Pancreas (tissue), 10 donors: ENCODE results near the gene DOK7. TPM values are rescaled to one million over a fixed set of nuclear protein-coding genes. Genes with fewer than 3 reads are reported as not detected.
A peak's percentile ranks its signal among the peaks of the same experiment; 100 is the strongest.

Experiments
- ATAC-seq, 4 donors: fragments of 200-7000 bp; cut with Tn5 transposase; one replicate each; pipeline versions ENCODE4 v1.8.0 to v1.9.1; 2020; ENCODE audit warnings: mild to moderate bottlenecking in 4 of 4, moderate library complexity in 4 of 4
- DNase-seq, 6 donors: peaks; one replicate each; pipeline ENCODE4 v3.0.0-alpha.2; 2020
- FAIRE-seq: peaks from 2 replicates; lab custom pipeline; 2012; peaks lifted over from hg19 to GRCh38; lab: Jason Lieb, UNC
- H3K27ac ChIP-seq, 4 donors: fragments of 200-600 bp; sonication (generic); 1 replicate in 3 of 4; 2 replicates in 1 of 4; pipeline versions ENCODE4 v1.5.0 to v1.8.0; 2020
- H3K27me3 ChIP-seq, 4 donors: fragments of 200-600 bp; one replicate each; pipeline ENCODE4 v1.8.0; 2021
- H3K36me3 ChIP-seq, 3 donors: fragments of 200-600 bp; sonication (generic) in 1 of 3; one replicate each; pipeline versions ENCODE4 v1.5.0 to v1.8.0; 2020 to 2021
- H3K4me1 ChIP-seq, 3 donors: fragments of 200-600 bp; one replicate each; pipeline ENCODE4 v1.8.0; 2021
- H3K4me3 ChIP-seq, 4 donors: fragments of 200-600 bp; sonication (generic) in 2 of 4; one replicate each; pipeline versions ENCODE4 v1.5.0 to v1.8.0; 2020 to 2021
- H3K9me3 ChIP-seq, 4 donors: fragments of 200-600 bp; one replicate each; pipeline ENCODE4 v1.8.0; 2021
- WGBS, 2 donors: extraction: QIAGEN DNeasy Blood & Tissue Kit; methylation state at CpG; one replicate each; pipeline ENCODE4 v1.1.7; 2013; 5-methylcytosine and 5-hydroxymethylcytosine counted together
- intact Hi-C, 3 donors: fragments of 100-400 bp; cut with DNase I; formaldehyde crosslinking; loops; one replicate each; pipeline versions ENCODE4 v1.11.1 to v1.14.2; 2022
- polyA plus RNA-seq, 2 donors: library from polyadenylated mRNA; stranded (reverse); fragments of 200-250 nt; gene quantifications; one replicate each; pipeline ENCODE4 v1.2.3, GENCODE V29; 2013
- total RNA-seq, 6 donors: library from RNA; stranded (reverse); fragmentation: NEBNext Ultra II Directional in 4 of 6; extraction: Animal tissue kit (Norgen Biotek cat#: 25700) in 4 of 6; gene quantifications; one replicate each; pipeline versions ENCODE4 v1.2.1 to v1.2.4, GENCODE V29; 2021 to 2023
- TF ChIP-seq, protein P1 (sequence below), 4 donors: fragments of 200-600 bp; sonication (generic) in 3 of 4; IDR thresholded peaks; one replicate each; pipeline versions ENCODE4 v1.5.0 to v1.8.0; 2021; ENCODE audit warnings: antibody characterized with exemption in 4 of 4
- donor health status: healthy with polysubstance abuse.
- donor health status: DM: no; HTN: no; CAD: no; lungs with moderate emphysema.
- donor health status: DM: no; HTN: no; CAD: no.
- donor health status: control.
- donor health status: control.
- donor health status: Bipolar disorder and iron deficiency.
- donor health status: DM: yes; HTN: yes; CAD: no.
- donor health status: DM: no; HTN: no; CAD: no.
- donor health status: DM: no; HTN: no; CAD: no.
- donor health status: DM: yes; HTN: yes; CAD: no.

Gene DOK7
- total and polyA plus RNA-seq, 8 donors, result 2.5 to 8.0 (median 4.2) TPM

GRCh38 chr4:3419836-3420605, 43.1 kb upstream of the DOK7 start:
- 89 to 90% methylated on average over 15 of the region's 15 CpGs for WGBS, 2 donors
- Histone ChIP-seq H3K4me1 (no peaks in the 10 kb centered on the region), H3K27me3 (no peaks in the 10 kb centered on the region), H3K27ac (no peak overlapping the region), H3K36me3 (peaks cover 0 to 4% (median 3%) of the 10 kb centered on the region in 3 donors), H3K9me3 (no peaks in the 10 kb centered on the region), H3K4me3 (no peak overlapping the region)
- FAIRE-seq, result no peak
- peak in 1 of 6 donors; percentile 27 for DNase-seq
- intact Hi-C loops, result loop anchor here in 1 of 3 donors (10.0 kb wide), 1 partner anchor 55 kb away; no protein-coding TSS in a partner anchor
- TF ChIP-seq, protein P1, sequence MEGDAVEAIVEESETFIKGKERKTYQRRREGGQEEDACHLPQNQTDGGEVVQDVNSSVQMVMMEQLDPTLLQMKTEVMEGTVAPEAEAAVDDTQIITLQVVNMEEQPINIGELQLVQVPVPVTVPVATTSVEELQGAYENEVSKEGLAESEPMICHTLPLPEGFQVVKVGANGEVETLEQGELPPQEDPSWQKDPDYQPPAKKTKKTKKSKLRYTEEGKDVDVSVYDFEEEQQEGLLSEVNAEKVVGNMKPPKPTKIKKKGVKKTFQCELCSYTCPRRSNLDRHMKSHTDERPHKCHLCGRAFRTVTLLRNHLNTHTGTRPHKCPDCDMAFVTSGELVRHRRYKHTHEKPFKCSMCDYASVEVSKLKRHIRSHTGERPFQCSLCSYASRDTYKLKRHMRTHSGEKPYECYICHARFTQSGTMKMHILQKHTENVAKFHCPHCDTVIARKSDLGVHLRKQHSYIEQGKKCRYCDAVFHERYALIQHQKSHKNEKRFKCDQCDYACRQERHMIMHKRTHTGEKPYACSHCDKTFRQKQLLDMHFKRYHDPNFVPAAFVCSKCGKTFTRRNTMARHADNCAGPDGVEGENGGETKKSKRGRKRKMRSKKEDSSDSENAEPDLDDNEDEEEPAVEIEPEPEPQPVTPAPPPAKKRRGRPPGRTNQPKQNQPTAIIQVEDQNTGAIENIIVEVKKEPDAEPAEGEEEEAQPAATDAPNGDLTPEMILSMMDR (IDR thresholded peaks at IDR 0.05), result no peak
- ATAC-seq, result no peak

DNA sequence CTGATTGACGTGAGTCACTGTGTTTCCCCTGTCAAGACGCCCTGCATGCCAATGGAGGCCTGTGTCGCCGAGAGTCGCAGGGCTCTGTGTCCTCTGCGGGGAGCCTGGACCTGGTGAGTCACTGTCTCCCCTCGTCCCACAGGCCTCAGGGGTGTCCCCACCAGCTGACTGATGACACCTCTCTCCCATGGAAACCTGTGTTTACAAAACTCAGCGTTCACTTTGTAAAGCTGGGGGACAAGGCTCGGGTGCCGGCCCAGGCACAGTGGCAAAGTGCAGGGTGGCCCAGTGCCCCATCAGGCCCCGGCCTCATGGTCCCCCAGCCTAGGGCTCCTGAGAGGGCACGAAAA, 42.5 kb upstream of the DOK7 start:
- peak in 1 of 6 donors; percentile 44 for DNase-seq
- H3K27ac ChIP-seq, result no peak overlapping the region
- no peaks in the 10 kb centered on the region for H3K4me1 ChIP-seq
- intact Hi-C loops, result loop anchor here in 1 of 3 donors (10.0 kb wide), 1 partner anchor 56 kb away; no protein-coding TSS in a partner anchor
- peaks cover 0 to 4% (median 3%) of the 10 kb centered on the region in 3 donors for H3K36me3 ChIP-seq
- 88 to 90% methylated on average over 12 of the region's 12 CpGs for WGBS, 2 donors
- no peaks in the 10 kb centered on the region for H3K9me3 ChIP-seq
- H3K4me3 ChIP-seq, result no peak overlapping the region
- no peak for FAIRE-seq
- H3K27me3 ChIP-seq, result no peaks in the 10 kb centered on the region
- TF ChIP-seq, protein P1 (IDR thresholded peaks at IDR 0.05), result no peak
- ATAC-seq, result no peak

DNA sequence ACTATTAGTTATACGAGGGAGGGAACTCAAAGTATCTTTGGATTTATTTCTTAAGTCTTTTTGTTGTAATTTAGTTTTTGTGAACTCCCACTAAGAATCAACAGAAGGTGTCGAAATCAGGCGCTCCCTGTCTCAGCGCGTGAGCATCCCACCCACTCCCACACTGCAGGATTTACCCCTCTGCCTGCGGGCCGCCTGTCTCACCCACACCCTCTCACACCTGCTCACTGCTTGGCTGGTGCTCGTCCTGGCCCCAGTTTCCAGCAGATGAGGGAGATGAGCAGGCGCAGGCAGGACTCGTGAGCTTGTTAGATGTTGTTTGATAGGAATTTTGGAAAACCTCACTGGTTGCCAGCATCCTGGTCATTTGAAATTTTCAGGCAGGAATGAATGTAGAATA, 42.1 kb upstream of the DOK7 start:
- DNase-seq (peak in 1 of 6 donors; percentile 49), ATAC-seq (no peak), FAIRE-seq (no peak)
- intact Hi-C loops, result loop anchor here in 1 of 3 donors (10.0 kb wide), 1 partner anchor 56 kb away; no protein-coding TSS in a partner anchor
- Histone ChIP-seq H3K27me3 (no peaks in the 10 kb centered on the region), H3K36me3 (peaks cover 0 to 4% (median 3%) of the 10 kb centered on the region in 3 donors), H3K4me1 (no peaks in the 10 kb centered on the region), H3K9me3 (no peaks in the 10 kb centered on the region), H3K27ac (no peak overlapping the region), H3K4me3 (no peak overlapping the region)
- TF ChIP-seq, protein P1 (IDR thresholded peaks at IDR 0.05), result no peak
- WGBS, 2 donors, result 91 to 96% methylated on average over 10 of the region's 10 CpGs

DNA sequence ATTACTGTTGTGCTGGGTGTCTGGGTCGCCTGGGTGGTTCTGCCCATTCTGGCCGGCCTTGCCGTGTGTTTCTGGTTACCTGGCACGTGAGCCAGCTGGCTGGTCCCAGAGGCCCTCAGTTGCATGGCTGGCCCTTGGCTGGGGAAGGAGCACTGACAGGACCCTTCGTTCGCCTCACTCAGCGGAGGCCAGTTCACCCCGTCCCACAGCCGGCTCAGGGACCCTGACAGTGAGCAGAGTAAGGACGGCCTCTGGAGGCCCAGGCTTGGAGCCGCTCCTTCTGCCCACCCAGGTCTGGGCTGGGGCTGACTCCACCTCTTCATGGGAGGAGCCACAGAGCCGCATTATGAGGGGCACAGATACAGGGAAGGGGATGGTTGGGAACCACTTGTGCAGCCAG, 41.6 kb upstream of the DOK7 start:
- Histone ChIP-seq H3K27ac (no peak overlapping the region), H3K36me3 (peaks cover 0 to 4% (median 3%) of the 10 kb centered on the region in 3 donors), H3K9me3 (no peaks in the 10 kb centered on the region), H3K4me3 (no peak overlapping the region), H3K27me3 (no peaks in the 10 kb centered on the region), H3K4me1 (no peaks in the 10 kb centered on the region)
- TF ChIP-seq, protein P1 (IDR thresholded peaks at IDR 0.05), result no peak
- 86% methylated on average over 12 of the region's 12 CpGs for WGBS, 2 donors
- intact Hi-C loops, result loop anchor here in 1 of 3 donors (10.0 kb wide), 1 partner anchor 57 kb away; no protein-coding TSS in a partner anchor
- FAIRE-seq (no peak), DNase-seq (peak in 1 of 6 donors; percentile 49), ATAC-seq (no peak)
